ENCODE data around the gene FBLN1. TPM values are rescaled to one million over a fixed set of nuclear protein-coding genes. Genes with fewer than 3 reads are reported as not detected.
A peak's percentile ranks its signal among the peaks of the same experiment; 100 is the strongest.
"Not testable (repeated sequence)": the region's sequence is repeated elsewhere in the genome, so short reads cannot be mapped to it uniquely, and the experiment has no call there.

The FBLN1 gene
- total and polyA plus RNA-seq, 5 donors from 2014 or later: 0.49 TPM; not detected in 4

DNA sequence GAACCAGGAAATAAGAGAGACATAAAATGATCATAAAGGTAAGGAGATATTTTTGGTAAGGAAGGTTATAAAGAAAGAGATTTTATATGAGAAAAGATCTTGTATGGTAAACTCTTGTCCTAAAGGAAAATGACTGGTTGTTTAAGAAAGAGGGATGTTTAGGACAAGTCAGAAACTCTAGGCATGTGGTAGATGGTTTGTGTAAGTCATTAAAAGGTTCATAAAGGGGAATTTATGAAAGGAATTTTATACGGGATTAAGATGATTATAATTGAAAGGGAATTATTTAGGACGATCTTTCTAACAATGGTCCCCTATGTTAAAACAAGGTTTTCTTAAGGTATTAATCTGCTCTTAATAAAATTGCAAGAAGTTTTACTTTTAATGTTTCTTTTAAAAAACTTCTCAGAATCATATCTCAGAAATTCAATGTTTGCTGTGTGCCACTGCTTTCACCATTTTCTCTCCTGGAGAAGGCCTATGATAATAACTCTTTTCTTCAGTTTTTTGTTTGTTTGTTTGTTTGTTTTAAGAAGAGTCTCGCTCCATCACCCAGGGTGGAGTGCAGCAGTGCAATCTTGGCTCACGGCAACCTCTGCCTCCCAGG lies 13.8 kb upstream of the FBLN1 start:
- Mint-ChIP-seq H3K9me3 (no peaks in the 10 kb centered on the region), H3K27ac (no peak overlapping the region), H3K4me1 (peaks cover 0 to 2% (median 0%) of the 10 kb centered on the region in 4 donors), H3K36me3 (no peaks in the 10 kb centered on the region), H3K4me3 (no peak overlapping the region), H3K27me3 (peaks cover 48% of the 10 kb centered on the region)
- ATAC-seq (ENCODE audit: low read depth in 2 of 2) (no peak), DNase-seq (no peak)
- Histone ChIP-seq H3K9me3 (ENCODE audit: control insufficient read depth in 2 of 2, low read length in 2 of 2) (no peaks in the 10 kb centered on the region), H3K36me3 (ENCODE audit: control insufficient read depth, insufficient read depth, low read length) (no peaks in the 10 kb centered on the region), H3K27me3 (ENCODE audit: control insufficient read depth, insufficient read depth, low read length) (peaks cover 4% of the 10 kb centered on the region), H3K27ac (ENCODE audit: insufficient read depth, low read length, poor library complexity, severe bottlenecking) (no peak overlapping the region), H3K4me3 (ENCODE audit: low read depth, low read length) (no peak overlapping the region), H3K4me1 (ENCODE audit: control insufficient read depth, insufficient read depth, low read length, poor library complexity, severe bottlenecking) (no peaks in the 10 kb centered on the region)

- Histone ChIP-seq H3K27me3 (ENCODE audit: control insufficient read depth, insufficient read depth, low read length) (peaks cover 4% of the 10 kb centered on the region), H3K9me3 (ENCODE audit: control insufficient read depth in 2 of 2, low read length in 2 of 2) (no peaks in the 10 kb centered on the region), H3K4me3 (ENCODE audit: low read depth, low read length) (no peak overlapping the region), H3K36me3 (ENCODE audit: control insufficient read depth, insufficient read depth, low read length) (no peaks in the 10 kb centered on the region), H3K4me1 (ENCODE audit: control insufficient read depth, insufficient read depth, low read length, poor library complexity, severe bottlenecking) (no peaks in the 10 kb centered on the region), H3K27ac (ENCODE audit: insufficient read depth, low read length, poor library complexity, severe bottlenecking) (no peak overlapping the region)
- Mint-ChIP-seq H3K4me3 (no peak overlapping the region), H3K36me3 (no peaks in the 10 kb centered on the region), H3K9me3 (no peaks in the 10 kb centered on the region), H3K27me3 (peaks cover 40% of the 10 kb centered on the region), H3K4me1 (peaks cover 0 to 3% (median 0%) of the 10 kb centered on the region in 4 donors), H3K27ac (no peak overlapping the region)
- ATAC-seq (ENCODE audit: low read depth in 2 of 2) (no peak), DNase-seq (no peak)
Observed at GRCh38 chr22:45490836-45491235, 11.8 kb upstream of the FBLN1 start.

GRCh38 chr22:45491841-45492240 lies 10.8 kb upstream of the FBLN1 start:
- no peaks in the 10 kb centered on the region for H3K9me3 ChIP-seq (ENCODE audit: control insufficient read depth in 2 of 2, low read length in 2 of 2)
- Mint-ChIP-seq H3K36me3 (no peaks in the 10 kb centered on the region), H3K9me3 (no peaks in the 10 kb centered on the region), H3K4me3 (no peak overlapping the region), H3K27ac (peak overlapping the region in 1 of 3 donors; percentile 74), H3K4me1 (peaks cover 0 to 3% (median 0%) of the 10 kb centered on the region in 4 donors), H3K27me3 (peaks cover 40% of the 10 kb centered on the region)
- H3K36me3 ChIP-seq (ENCODE audit: control insufficient read depth, insufficient read depth, low read length): no peaks in the 10 kb centered on the region
- H3K4me1 ChIP-seq (ENCODE audit: control insufficient read depth, insufficient read depth, low read length, poor library complexity, severe bottlenecking): no peaks in the 10 kb centered on the region
- H3K4me3 ChIP-seq (ENCODE audit: low read depth, low read length): no peak overlapping the region
- DNase-seq (no peak), ATAC-seq (ENCODE audit: low read depth in 2 of 2) (no peak)
- peaks cover 4% of the 10 kb centered on the region for H3K27me3 ChIP-seq (ENCODE audit: control insufficient read depth, insufficient read depth, low read length)
- H3K27ac ChIP-seq (ENCODE audit: insufficient read depth, low read length, poor library complexity, severe bottlenecking): no peak overlapping the region

DNA sequence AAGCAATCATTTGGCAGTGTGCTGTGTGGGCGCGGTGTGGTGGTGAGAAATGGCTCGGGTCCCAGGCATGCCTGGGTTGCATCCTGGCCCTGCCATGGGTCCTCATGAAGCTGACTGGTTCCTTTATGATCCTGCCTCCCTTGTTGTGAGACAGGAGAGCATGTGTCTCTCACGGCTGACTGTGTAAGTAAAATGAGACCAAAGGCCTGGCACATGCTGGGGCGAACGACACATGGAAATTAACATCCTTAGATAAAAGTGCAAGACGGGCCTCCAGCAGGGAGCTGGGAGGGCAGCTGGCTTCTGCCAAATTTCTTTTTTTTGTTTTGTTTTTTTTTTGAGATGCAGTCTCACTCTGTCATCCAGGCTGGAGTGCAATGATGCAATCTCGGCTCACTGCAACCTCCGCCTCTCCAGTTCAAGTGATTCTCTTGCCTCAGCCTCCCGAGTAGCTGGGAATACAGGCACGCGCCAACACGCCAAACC lies 9.4 kb upstream of the FBLN1 start:
- ATAC-seq (ENCODE audit: low read depth in 2 of 2): no peak
- no peak overlapping the region for H3K4me3 ChIP-seq (ENCODE audit: low read depth, low read length)
- no peaks in the 10 kb centered on the region for H3K9me3 ChIP-seq (ENCODE audit: control insufficient read depth in 2 of 2, low read length in 2 of 2)
- Mint-ChIP-seq H3K9me3 (no peaks in the 10 kb centered on the region), H3K4me3 (no peak overlapping the region), H3K36me3 (no peaks in the 10 kb centered on the region), H3K4me1 (peaks cover 0 to 4% (median 3%) of the 10 kb centered on the region in 4 donors), H3K27me3 (peaks cover 36% of the 10 kb centered on the region), H3K27ac (no peak overlapping the region)
- H3K4me1 ChIP-seq (ENCODE audit: control insufficient read depth, insufficient read depth, low read length, poor library complexity, severe bottlenecking): no peaks in the 10 kb centered on the region
- H3K36me3 ChIP-seq (ENCODE audit: control insufficient read depth, insufficient read depth, low read length): no peaks in the 10 kb centered on the region
- H3K27me3 ChIP-seq (ENCODE audit: control insufficient read depth, insufficient read depth, low read length): no peaks in the 10 kb centered on the region
- DNase-seq: no peak
- H3K27ac ChIP-seq (ENCODE audit: insufficient read depth, low read length, poor library complexity, severe bottlenecking): no peak overlapping the region

- H3K27me3 Mint-ChIP-seq: peaks cover 37% of the 10 kb centered on the region
- H3K27ac Mint-ChIP-seq: peak overlapping the region in 1 of 3 donors; percentile 48
- H3K4me3 Mint-ChIP-seq; H3K4me1 ChIP-seq (ENCODE audit: control insufficient read depth, insufficient read depth, low read length, poor library complexity, severe bottlenecking); H3K36me3 Mint-ChIP-seq; H3K27me3 ChIP-seq (ENCODE audit: control insufficient read depth, insufficient read depth, low read length); DNase-seq; H3K9me3 Mint-ChIP-seq; H3K27ac ChIP-seq (ENCODE audit: insufficient read depth, low read length, poor library complexity, severe bottlenecking); H3K4me3 ChIP-seq (ENCODE audit: low read depth, low read length); ATAC-seq (ENCODE audit: low read depth in 2 of 2); H3K36me3 ChIP-seq (ENCODE audit: control insufficient read depth, insufficient read depth, low read length); H3K4me1 Mint-ChIP-seq; H3K9me3 ChIP-seq (ENCODE audit: control insufficient read depth in 2 of 2, low read length in 2 of 2): not testable (repeated sequence)
Observed at GRCh38 chr22:45494306-45494705, 8.4 kb upstream of the FBLN1 start.

DNA sequence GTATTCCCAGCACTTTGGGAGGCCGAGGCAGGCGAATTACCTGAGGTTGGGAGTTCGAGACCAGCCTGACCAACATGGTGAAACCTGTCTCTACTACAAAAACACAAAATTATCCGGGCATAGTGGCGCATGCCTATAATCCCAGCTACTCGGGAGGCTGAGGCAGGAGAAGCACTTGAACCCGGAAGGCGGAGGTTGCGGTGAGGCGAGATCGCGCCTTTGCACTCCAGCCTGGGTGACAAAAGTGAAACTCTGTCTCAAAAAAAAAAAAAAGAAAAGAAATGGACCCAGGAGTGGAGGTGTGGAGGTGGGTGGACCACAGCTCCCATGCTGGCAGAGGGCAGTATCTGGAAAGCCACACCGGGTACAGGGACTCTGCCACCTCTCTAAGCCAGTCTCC lies 7.1 kb upstream of the FBLN1 start:
- H3K27me3 ChIP-seq (ENCODE audit: control insufficient read depth, insufficient read depth, low read length); ATAC-seq (ENCODE audit: low read depth in 2 of 2); H3K4me3 ChIP-seq (ENCODE audit: low read depth, low read length); H3K9me3 Mint-ChIP-seq; H3K4me1 Mint-ChIP-seq; H3K9me3 ChIP-seq (ENCODE audit: control insufficient read depth in 2 of 2, low read length in 2 of 2); H3K4me3 Mint-ChIP-seq; H3K4me1 ChIP-seq (ENCODE audit: control insufficient read depth, insufficient read depth, low read length, poor library complexity, severe bottlenecking); DNase-seq; H3K27ac Mint-ChIP-seq; H3K36me3 ChIP-seq (ENCODE audit: control insufficient read depth, insufficient read depth, low read length); H3K27ac ChIP-seq (ENCODE audit: insufficient read depth, low read length, poor library complexity, severe bottlenecking); H3K36me3 Mint-ChIP-seq: not testable (repeated sequence)
- peaks cover 35% of the 10 kb centered on the region for H3K27me3 Mint-ChIP-seq

- H3K27me3 Mint-ChIP-seq: peaks cover 29% of the 10 kb centered on the region
- Histone ChIP-seq H3K9me3 (ENCODE audit: control insufficient read depth in 2 of 2, low read length in 2 of 2) (no peaks in the 10 kb centered on the region), H3K36me3 (ENCODE audit: control insufficient read depth, insufficient read depth, low read length) (no peaks in the 10 kb centered on the region), H3K27ac (ENCODE audit: insufficient read depth, low read length, poor library complexity, severe bottlenecking) (no peak overlapping the region), H3K27me3 (ENCODE audit: control insufficient read depth, insufficient read depth, low read length) (no peaks in the 10 kb centered on the region), H3K4me3 (ENCODE audit: low read depth, low read length) (no peak overlapping the region), H3K4me1 (ENCODE audit: control insufficient read depth, insufficient read depth, low read length, poor library complexity, severe bottlenecking) (no peaks in the 10 kb centered on the region)
- H3K4me3 Mint-ChIP-seq: no peak overlapping the region
- H3K9me3 Mint-ChIP-seq: no peaks in the 10 kb centered on the region
- no peaks in the 10 kb centered on the region for H3K36me3 Mint-ChIP-seq
- peaks cover 0 to 5% (median 3%) of the 10 kb centered on the region in 4 donors for H3K4me1 Mint-ChIP-seq
- DNase-seq: no peak
- no peak for ATAC-seq (ENCODE audit: low read depth in 2 of 2)
- peak overlapping the region in 1 of 3 donors; percentile 46 for H3K27ac Mint-ChIP-seq
Observed at GRCh38 chr22:45496451-45496941, 6.2 kb upstream of the FBLN1 start.

All from CD4-positive, CD25-positive, alpha-beta regulatory T cell (primary cell).